ENCODE results near the gene MDK.

The MDK gene

GRCh38 chr11:46373787-46374740 lies 7.4 kb upstream of the MDK start:
- no peak for TF ChIP-seq CTCF (conservative IDR thresholded peaks at IDR 0.05; ENCODE audit: control insufficient read depth, insufficient read depth, low read depth, low read length)
- no peak for DNase-seq (ENCODE audit: low read depth)
- H3K4me3 ChIP-seq (ENCODE audit: control insufficient read depth, low read depth, low read length), result no peak overlapping the region

GRCh38 chr11:46374815-46375214 lies 6.7 kb upstream of the MDK start:
- no peak overlapping the region for H3K4me3 ChIP-seq (ENCODE audit: control insufficient read depth, low read depth, low read length)
- DNase-seq (ENCODE audit: low read depth), result no peak
- no peak for TF ChIP-seq CTCF (conservative IDR thresholded peaks at IDR 0.05; ENCODE audit: control insufficient read depth, insufficient read depth, low read depth, low read length)

- no peak for TF ChIP-seq CTCF (conservative IDR thresholded peaks at IDR 0.05; ENCODE audit: control insufficient read depth, insufficient read depth, low read depth, low read length)
- no peak for DNase-seq (ENCODE audit: low read depth)
- H3K4me3 ChIP-seq (ENCODE audit: control insufficient read depth, low read depth, low read length), result no peak overlapping the region
Measured at GRCh38 chr11:46375392-46376101, 5.9 kb upstream of the MDK start.

GRCh38 chr11:46376258-46377050 lies 5.0 kb upstream of the MDK start:
- H3K4me3 ChIP-seq (ENCODE audit: control insufficient read depth, low read depth, low read length), result no peak overlapping the region
- no peak for DNase-seq (ENCODE audit: low read depth)
- no peak for TF ChIP-seq CTCF (conservative IDR thresholded peaks at IDR 0.05; ENCODE audit: control insufficient read depth, insufficient read depth, low read depth, low read length)

- H3K4me3 ChIP-seq (ENCODE audit: control insufficient read depth, low read depth, low read length), result no peak overlapping the region
- no peak for DNase-seq (ENCODE audit: low read depth)
- no peak for TF ChIP-seq CTCF (conservative IDR thresholded peaks at IDR 0.05; ENCODE audit: control insufficient read depth, insufficient read depth, low read depth, low read length)
Measured at GRCh38 chr11:46377290-46377689, 4.2 kb upstream of the MDK start.

- DNase-seq (ENCODE audit: low read depth), result no peak
- no peak for TF ChIP-seq CTCF (conservative IDR thresholded peaks at IDR 0.05; ENCODE audit: control insufficient read depth, insufficient read depth, low read depth, low read length)
- H3K4me3 ChIP-seq (ENCODE audit: control insufficient read depth, low read depth, low read length), result no peak overlapping the region
Measured at GRCh38 chr11:46377831-46378230, 3.6 kb upstream of the MDK start.

Data from fibroblast of mammary gland (primary cell).